ENCODE results near the gene CNKSR2. TPM values are rescaled to one million over a fixed set of nuclear protein-coding genes. Genes with fewer than 3 reads are reported as not detected.

Gene CNKSR2
- total and polyA plus RNA-seq, 4 donors, result 0.74 to 41.4 (median 2.1) TPM

DNA sequence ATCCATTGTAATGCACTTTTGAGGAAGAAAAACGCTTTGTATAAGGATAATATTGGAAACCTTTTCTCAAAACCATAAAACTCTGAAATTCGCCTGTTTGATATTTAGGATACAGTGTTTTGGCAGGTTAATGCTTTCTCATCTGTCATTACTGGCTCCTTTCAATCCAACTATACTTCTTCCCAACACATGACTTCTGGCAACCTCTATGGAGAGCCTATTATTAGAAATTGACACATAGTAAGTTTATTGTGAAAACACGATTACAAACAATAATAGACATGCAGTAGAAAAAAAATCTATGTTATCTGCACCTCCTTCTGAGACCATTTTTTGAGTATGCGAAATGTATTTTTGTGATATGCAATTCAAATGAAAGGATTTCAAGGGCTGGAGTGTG lies 288.5 kb downstream of the CNKSR2 start:
- H3K9ac ChIP-seq (ENCODE audit: insufficient read depth in 1 of 2, low read length in 2 of 2), result no peak overlapping the region
- no peak overlapping the region for H3K27ac ChIP-seq (ENCODE audit: low read depth in 1 of 2, low read length in 1 of 2)
- no peak overlapping the region for H3K4me3 ChIP-seq
- DNase-seq (no peak), ATAC-seq (ENCODE audit: insufficient read depth, low FRiP score) (no peak)
- TF ChIP-seq, protein P1, sequence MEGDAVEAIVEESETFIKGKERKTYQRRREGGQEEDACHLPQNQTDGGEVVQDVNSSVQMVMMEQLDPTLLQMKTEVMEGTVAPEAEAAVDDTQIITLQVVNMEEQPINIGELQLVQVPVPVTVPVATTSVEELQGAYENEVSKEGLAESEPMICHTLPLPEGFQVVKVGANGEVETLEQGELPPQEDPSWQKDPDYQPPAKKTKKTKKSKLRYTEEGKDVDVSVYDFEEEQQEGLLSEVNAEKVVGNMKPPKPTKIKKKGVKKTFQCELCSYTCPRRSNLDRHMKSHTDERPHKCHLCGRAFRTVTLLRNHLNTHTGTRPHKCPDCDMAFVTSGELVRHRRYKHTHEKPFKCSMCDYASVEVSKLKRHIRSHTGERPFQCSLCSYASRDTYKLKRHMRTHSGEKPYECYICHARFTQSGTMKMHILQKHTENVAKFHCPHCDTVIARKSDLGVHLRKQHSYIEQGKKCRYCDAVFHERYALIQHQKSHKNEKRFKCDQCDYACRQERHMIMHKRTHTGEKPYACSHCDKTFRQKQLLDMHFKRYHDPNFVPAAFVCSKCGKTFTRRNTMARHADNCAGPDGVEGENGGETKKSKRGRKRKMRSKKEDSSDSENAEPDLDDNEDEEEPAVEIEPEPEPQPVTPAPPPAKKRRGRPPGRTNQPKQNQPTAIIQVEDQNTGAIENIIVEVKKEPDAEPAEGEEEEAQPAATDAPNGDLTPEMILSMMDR (IDR thresholded peaks at IDR 0.05; ENCODE audit: control extremely low read depth, extremely low read depth), result no peak
- no peaks in the 10 kb centered on the region for H3K9me3 ChIP-seq (ENCODE audit: control insufficient read depth in 4 of 4, insufficient read depth in 3 of 4, low read length in 3 of 4)
- no peaks in the 10 kb centered on the region for H3K36me3 ChIP-seq (ENCODE audit: control insufficient read depth in 4 of 4, insufficient read depth in 4 of 4, low read length in 4 of 4)
- peaks cover 0 to 17% (median 1%) of the 10 kb centered on the region in 5 donors for H3K4me1 ChIP-seq (ENCODE audit: control insufficient read depth in 5 of 5, insufficient read depth in 5 of 5, low read length in 5 of 5)
- peaks cover 0 to 9% (median 2%) of the 10 kb centered on the region in 3 donors for H3K27me3 ChIP-seq (ENCODE audit: control insufficient read depth in 3 of 3, insufficient read depth in 3 of 3, low read length in 2 of 3)
- WGBS, 2 donors, result 57 to 85% methylated on average over 4 of the region's 4 CpGs

DNA sequence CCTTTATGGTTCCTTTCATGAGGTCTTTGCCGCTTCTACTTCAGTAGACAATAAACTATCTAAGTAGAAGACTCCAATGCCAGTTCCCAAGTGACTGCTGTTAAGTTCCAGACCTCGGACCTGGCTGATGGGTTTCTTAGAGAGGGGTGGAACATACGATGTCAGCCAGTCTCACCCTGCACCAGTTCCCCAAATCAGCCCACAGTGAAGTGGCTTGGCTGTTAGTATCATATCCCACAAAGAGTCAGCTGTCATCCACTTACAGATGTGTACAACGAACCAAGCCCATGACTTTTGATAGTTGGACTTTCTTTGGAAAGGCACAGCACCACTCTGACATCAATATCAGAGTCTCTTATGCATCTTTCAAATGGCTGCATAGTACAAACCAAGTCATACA lies 292.0 kb downstream of the CNKSR2 start:
- no peaks in the 10 kb centered on the region for H3K9me3 ChIP-seq (ENCODE audit: control insufficient read depth in 4 of 4, insufficient read depth in 3 of 4, low read length in 3 of 4)
- ATAC-seq (ENCODE audit: insufficient read depth, low FRiP score) (no peak), DNase-seq (no peak)
- WGBS, 2 donors, result 66 to 91% methylated on average over 4 of the region's 4 CpGs
- no peak overlapping the region for H3K9ac ChIP-seq (ENCODE audit: insufficient read depth in 1 of 2, low read length in 2 of 2)
- H3K36me3 ChIP-seq (ENCODE audit: control insufficient read depth in 4 of 4, insufficient read depth in 4 of 4, low read length in 4 of 4), result no peaks in the 10 kb centered on the region
- H3K27ac ChIP-seq (ENCODE audit: low read depth in 1 of 2, low read length in 1 of 2), result peak overlapping the region in 1 of 2 donors; percentile 79
- no peak overlapping the region for H3K4me3 ChIP-seq
- peaks cover 0 to 6% (median 5%) of the 10 kb centered on the region in 3 donors for H3K27me3 ChIP-seq (ENCODE audit: control insufficient read depth in 3 of 3, insufficient read depth in 3 of 3, low read length in 2 of 3)
- peaks cover 0 to 3% (median 0%) of the 10 kb centered on the region in 5 donors for H3K4me1 ChIP-seq (ENCODE audit: control insufficient read depth in 5 of 5, insufficient read depth in 5 of 5, low read length in 5 of 5)
- TF ChIP-seq, protein P1 (IDR thresholded peaks at IDR 0.05; ENCODE audit: control extremely low read depth, extremely low read depth), result no peak

DNA sequence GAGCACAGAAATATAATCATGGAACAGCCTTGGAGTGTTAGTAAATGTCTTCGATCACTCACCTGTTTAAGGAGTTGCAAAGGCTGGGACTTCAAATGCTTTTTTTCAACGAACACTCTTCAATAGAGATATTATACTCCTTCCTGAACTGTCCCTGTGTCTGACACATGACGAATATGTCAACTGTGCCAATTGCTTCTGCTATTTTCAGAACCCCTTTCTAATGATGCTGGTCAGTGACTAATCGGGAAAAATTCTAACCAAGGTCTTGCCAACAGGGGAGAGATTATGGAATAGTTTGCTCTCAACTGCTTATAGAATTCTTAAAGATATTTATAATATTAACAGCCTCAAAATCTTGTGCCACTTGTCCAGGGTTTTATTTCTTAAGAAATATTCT lies 292.5 kb downstream of the CNKSR2 start:
- ATAC-seq (ENCODE audit: insufficient read depth, low FRiP score), result no peak
- Histone ChIP-seq H3K4me1 (ENCODE audit: control insufficient read depth in 5 of 5, insufficient read depth in 5 of 5, low read length in 5 of 5) (peaks cover 0 to 2% (median 0%) of the 10 kb centered on the region in 5 donors), H3K9me3 (ENCODE audit: control insufficient read depth in 4 of 4, insufficient read depth in 3 of 4, low read length in 3 of 4) (no peaks in the 10 kb centered on the region), H3K27me3 (ENCODE audit: control insufficient read depth in 3 of 3, insufficient read depth in 3 of 3, low read length in 2 of 3) (peaks cover 0 to 5% (median 5%) of the 10 kb centered on the region in 3 donors), H3K4me3 (no peak overlapping the region), H3K27ac (ENCODE audit: low read depth in 1 of 2, low read length in 1 of 2) (peak overlapping the region in 1 of 2 donors; percentile 79), H3K9ac (ENCODE audit: insufficient read depth in 1 of 2, low read length in 2 of 2) (no peak overlapping the region), H3K36me3 (ENCODE audit: control insufficient read depth in 4 of 4, insufficient read depth in 4 of 4, low read length in 4 of 4) (no peaks in the 10 kb centered on the region)
- DNase-seq, result no peak
- TF ChIP-seq, protein P1 (IDR thresholded peaks at IDR 0.05; ENCODE audit: control extremely low read depth, extremely low read depth), result no peak
- 63 to 82% methylated on average over 4 of the region's 4 CpGs for WGBS, 2 donors
